Caco-2 (cell line): ENCODE results near the gene LENG1. TPM values are rescaled to one million over a fixed set of nuclear protein-coding genes. Genes with fewer than 3 reads are reported as not detected.

Experiments
- BruUV-seq: library from RNA; stranded (reverse); fragments of 400-500 nt; replicated peaks from 2 replicates; lab custom pipeline; 2021; lab: Mats Ljungman, UMichigan
- CTCF ChIA-PET: fragments of 300-600 bp; sonication (Branson Sonifier 250); formaldehyde crosslinking; loops from one replicate; lab custom pipeline; 2022; ENCODE audit warnings: antibody characterized with exemption; lab: Charles Lee
- POLR2A ChIA-PET: fragments of 300-600 bp; sonication (Branson Sonifier 250); formaldehyde crosslinking; loops from one replicate; lab custom pipeline; 2022; ENCODE audit warnings: antibody characterized with exemption; lab: Charles Lee
- DNase-seq, 2 experiments: peaks; one replicate each; pipeline versions ENCODE4 v3.0.0 to v3.0.0-alpha.2; 2020 to 2022
- H3K27me3 ChIP-seq: replicated peaks from 2 replicates; pipeline ENCODE4 v1.6.0; 2011; ENCODE audit warnings: low read length; ENCODE audit not compliant: control insufficient read depth, insufficient read depth
- H3K36me3 ChIP-seq: 2 replicates; pipeline ENCODE4 v1.5.1; 2011; ENCODE audit warnings: low read length; ENCODE audit not compliant: control insufficient read depth, insufficient read depth
- H3K4me1 ChIP-seq: fragments of 250-450 bp; sonication (Bioruptor Pico); 2 replicates; pipeline ENCODE4 v1.5.1; 2020; ENCODE audit warnings: mild to moderate bottlenecking
- H3K4me3 ChIP-seq: 2 replicates; pipeline ENCODE4 v1.5.1; 2011; ENCODE audit warnings: low read depth, mild to moderate bottlenecking, control low read depth, low read length
- H3K9me3 ChIP-seq: fragments of 250-450 bp; sonication (Bioruptor Pico); 2 replicates; pipeline ENCODE4 v1.5.1; 2020; ENCODE audit warnings: mild to moderate bottlenecking, moderate library complexity
- H3K27ac Mint-ChIP-seq: one replicate; pipeline ENCODE4 v1.8.0; 2022; ENCODE audit warnings: mixed read lengths; ENCODE audit not compliant: unreplicated experiment
- H3K27me3 Mint-ChIP-seq: one replicate; pipeline ENCODE4 v1.8.0; 2022; ENCODE audit warnings: mixed read lengths; ENCODE audit not compliant: insufficient read depth, unreplicated experiment
- H3K36me3 Mint-ChIP-seq: one replicate; pipeline ENCODE4 v1.8.0; 2022; ENCODE audit warnings: mild to moderate bottlenecking, mixed read lengths; ENCODE audit not compliant: insufficient read depth, unreplicated experiment
- H3K4me1 Mint-ChIP-seq: one replicate; pipeline ENCODE4 v1.8.0; 2022; ENCODE audit warnings: low read depth, mixed read lengths; ENCODE audit not compliant: unreplicated experiment
- H3K4me3 Mint-ChIP-seq: one replicate; pipeline ENCODE4 v1.8.0; 2022; ENCODE audit warnings: mild to moderate bottlenecking, moderate library complexity, mixed read lengths; ENCODE audit not compliant: unreplicated experiment
- H3K9me3 Mint-ChIP-seq: one replicate; pipeline ENCODE4 v1.8.0; 2022; ENCODE audit warnings: mixed read lengths; ENCODE audit not compliant: unreplicated experiment
- intact Hi-C: fragments of 100-400 bp; cut with micrococcal nuclease; formaldehyde crosslinking; loops from one replicate; pipeline ENCODE4 v1.10.0; 2022; ENCODE audit not compliant: unreplicated experiment
- total RNA-seq: library from RNA; stranded (reverse); gene quantifications from 2 replicates; pipeline ENCODE4 v1.2.3, GENCODE V29; 2022
- TF ChIP-seq, protein P1 (sequence below), 2 experiments: fragments of 200-600 bp in 1 of 2; IDR thresholded peaks; 1 replicate in 1 of 2; 2 replicates in 1 of 2; pipeline versions ENCODE4 v1.5.1 to v1.8.0; 2011 to 2022; ENCODE audit warnings: antibody characterized with exemption in 1 of 2, control low read depth in 1 of 2, inconsistent platforms in 1 of 2, low read depth in 1 of 2, low read length in 1 of 2, mild to moderate bottlenecking in 1 of 2, moderate library complexity in 1 of 2; ENCODE audit not compliant: insufficient read depth in 1 of 2, severe bottlenecking in 1 of 2, unreplicated experiment in 1 of 2

The LENG1 gene
- total RNA-seq, 1 experiment from 2014 or later = 6.9 TPM

DNA sequence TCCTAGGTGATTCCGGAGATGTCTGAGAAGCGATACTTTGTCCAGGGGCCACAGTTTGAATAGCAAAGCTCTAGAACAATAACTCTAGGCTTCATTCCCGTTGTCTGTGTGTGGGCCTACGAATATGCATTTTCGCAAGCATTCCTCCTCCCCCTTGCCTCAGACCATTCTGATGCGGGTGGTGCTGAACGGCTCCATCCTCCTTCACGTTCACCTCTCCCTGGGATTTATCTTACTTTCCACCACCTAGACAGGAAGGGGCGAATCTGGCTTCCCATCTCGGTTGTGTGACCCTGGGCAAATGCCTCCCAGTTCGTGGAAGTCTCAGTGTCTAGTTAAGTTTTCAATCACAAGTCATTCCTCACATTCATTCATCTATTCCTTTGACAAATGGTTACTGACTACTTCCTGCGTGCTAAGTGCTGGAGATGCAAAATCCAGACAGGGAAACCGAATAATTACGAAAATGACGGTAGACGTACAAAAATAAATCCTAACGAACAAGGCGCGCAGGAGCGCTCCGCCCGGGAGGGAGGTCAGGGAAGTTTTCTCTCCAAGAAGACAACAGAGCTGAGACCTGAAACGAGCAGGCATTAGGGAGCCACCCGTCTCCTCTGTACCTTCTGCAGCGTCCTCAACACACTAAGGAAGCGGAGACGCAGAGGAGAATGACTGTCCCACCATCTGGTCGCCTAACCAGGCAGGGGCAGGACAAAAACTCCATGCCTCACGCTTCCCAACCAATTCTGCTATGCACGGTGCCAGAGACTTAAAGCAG is 23.2 kb downstream of the LENG1 start:
- Histone ChIP-seq H3K4me1 (peaks cover 9% of the 10 kb centered on the region), H3K4me3 (peak overlapping the region; percentile 44), H3K36me3 (peaks cover 1% of the 10 kb centered on the region; the same call in 1 of the 2 replicates), H3K9me3 (no peaks in the 10 kb centered on the region), H3K27me3 (no peaks in the 10 kb centered on the region)
- ChIA-PET CTCF (interaction anchor here (0.8 to 1.8 kb wide), 11 partner anchors 15 to 343 kb away, joined by 3 to 16 read pairs (median 6); partner anchors contain the start of genes LENG1, MBOAT7, PRKCG and PRPF31), POLR2A (interaction anchor here (0.5 to 2.2 kb wide), 13 partner anchors 12 to 269 kb away, joined by 3 to 58 read pairs (median 7); partner anchors contain the start of genes LENG1, MBOAT7, MYADM and PRPF31)
- H3K4me1 Mint-ChIP-seq = peaks cover 14% of the 10 kb centered on the region
- peak in 1 of 2 experiments; percentile 56 for DNase-seq
- no peaks in the 10 kb centered on the region for H3K9me3 Mint-ChIP-seq
- TSS peak; percentile 95 for BruUV-seq
- TF ChIP-seq, protein P1, sequence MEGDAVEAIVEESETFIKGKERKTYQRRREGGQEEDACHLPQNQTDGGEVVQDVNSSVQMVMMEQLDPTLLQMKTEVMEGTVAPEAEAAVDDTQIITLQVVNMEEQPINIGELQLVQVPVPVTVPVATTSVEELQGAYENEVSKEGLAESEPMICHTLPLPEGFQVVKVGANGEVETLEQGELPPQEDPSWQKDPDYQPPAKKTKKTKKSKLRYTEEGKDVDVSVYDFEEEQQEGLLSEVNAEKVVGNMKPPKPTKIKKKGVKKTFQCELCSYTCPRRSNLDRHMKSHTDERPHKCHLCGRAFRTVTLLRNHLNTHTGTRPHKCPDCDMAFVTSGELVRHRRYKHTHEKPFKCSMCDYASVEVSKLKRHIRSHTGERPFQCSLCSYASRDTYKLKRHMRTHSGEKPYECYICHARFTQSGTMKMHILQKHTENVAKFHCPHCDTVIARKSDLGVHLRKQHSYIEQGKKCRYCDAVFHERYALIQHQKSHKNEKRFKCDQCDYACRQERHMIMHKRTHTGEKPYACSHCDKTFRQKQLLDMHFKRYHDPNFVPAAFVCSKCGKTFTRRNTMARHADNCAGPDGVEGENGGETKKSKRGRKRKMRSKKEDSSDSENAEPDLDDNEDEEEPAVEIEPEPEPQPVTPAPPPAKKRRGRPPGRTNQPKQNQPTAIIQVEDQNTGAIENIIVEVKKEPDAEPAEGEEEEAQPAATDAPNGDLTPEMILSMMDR (IDR thresholded peaks at IDR 0.05; ENCODE audit: insufficient read depth in 1 of 2, low read depth in 1 of 2, low read length in 1 of 2, severe bottlenecking in 1 of 2, unreplicated experiment in 1 of 2) = no peak
- no peaks in the 10 kb centered on the region for H3K27me3 Mint-ChIP-seq
- H3K36me3 Mint-ChIP-seq = peaks cover 49% of the 10 kb centered on the region
- peak overlapping the region; percentile 88 for H3K4me3 Mint-ChIP-seq
- H3K27ac Mint-ChIP-seq = peak overlapping the region; percentile 82
- intact Hi-C loops = loop anchor here (5.0 kb wide), 1 partner anchor 269 kb away; the partner anchor contains the start of gene MYADM

DNA sequence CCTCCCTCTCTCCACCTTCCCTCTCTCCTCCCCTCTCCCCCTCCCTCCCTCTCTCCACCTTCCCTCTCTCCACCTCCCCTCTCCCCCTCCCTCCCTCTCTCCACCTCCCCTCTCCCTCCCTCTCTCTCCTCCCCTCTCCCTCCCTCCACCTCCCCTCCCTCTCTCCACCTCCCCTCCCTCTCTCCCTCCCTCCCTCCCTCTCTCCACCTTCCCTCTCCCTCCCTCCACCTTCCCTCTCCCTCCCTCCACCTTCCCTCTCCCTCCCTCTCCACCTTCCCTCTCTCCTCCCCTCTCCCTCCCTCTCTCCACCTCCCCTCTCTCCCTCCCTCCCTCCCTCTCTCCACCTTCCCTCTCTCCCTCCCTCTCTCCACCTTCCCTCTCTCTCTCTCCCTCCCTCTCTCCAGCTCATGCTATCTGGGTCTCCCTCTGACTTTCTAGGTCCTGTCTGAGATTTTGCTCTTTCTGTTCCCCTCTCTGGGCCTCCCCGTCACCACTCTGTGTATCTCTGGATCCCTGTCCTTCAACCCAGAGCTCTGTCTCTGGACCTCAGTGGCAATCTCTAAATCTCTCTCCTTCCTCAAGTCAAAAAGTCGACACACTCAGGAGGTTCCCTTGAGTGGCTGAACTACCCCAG is 25.4 kb downstream of the LENG1 start:
- TF ChIP-seq, protein P1 (IDR thresholded peaks at IDR 0.05; ENCODE audit: insufficient read depth in 1 of 2, low read depth in 1 of 2, low read length in 1 of 2, severe bottlenecking in 1 of 2, unreplicated experiment in 1 of 2) = no peak
- Histone ChIP-seq H3K9me3 (no peaks in the 10 kb centered on the region), H3K4me1 (peaks cover 9% of the 10 kb centered on the region), H3K27me3 (no peaks in the 10 kb centered on the region), H3K36me3 (peaks cover 1% of the 10 kb centered on the region; the same call in 1 of the 2 replicates), H3K4me3 (no peak overlapping the region)
- intact Hi-C loops = no loop called here
- no TSS peak for BruUV-seq
- POLR2A ChIA-PET = no interaction called here
- Mint-ChIP-seq H3K27ac (no peak overlapping the region), H3K36me3 (peaks cover 40% of the 10 kb centered on the region), H3K27me3 (no peaks in the 10 kb centered on the region), H3K4me3 (no peak overlapping the region), H3K4me1 (peaks cover 14% of the 10 kb centered on the region), H3K9me3 (no peaks in the 10 kb centered on the region)
- no peak for DNase-seq
- CTCF ChIA-PET = no interaction called here

DNA sequence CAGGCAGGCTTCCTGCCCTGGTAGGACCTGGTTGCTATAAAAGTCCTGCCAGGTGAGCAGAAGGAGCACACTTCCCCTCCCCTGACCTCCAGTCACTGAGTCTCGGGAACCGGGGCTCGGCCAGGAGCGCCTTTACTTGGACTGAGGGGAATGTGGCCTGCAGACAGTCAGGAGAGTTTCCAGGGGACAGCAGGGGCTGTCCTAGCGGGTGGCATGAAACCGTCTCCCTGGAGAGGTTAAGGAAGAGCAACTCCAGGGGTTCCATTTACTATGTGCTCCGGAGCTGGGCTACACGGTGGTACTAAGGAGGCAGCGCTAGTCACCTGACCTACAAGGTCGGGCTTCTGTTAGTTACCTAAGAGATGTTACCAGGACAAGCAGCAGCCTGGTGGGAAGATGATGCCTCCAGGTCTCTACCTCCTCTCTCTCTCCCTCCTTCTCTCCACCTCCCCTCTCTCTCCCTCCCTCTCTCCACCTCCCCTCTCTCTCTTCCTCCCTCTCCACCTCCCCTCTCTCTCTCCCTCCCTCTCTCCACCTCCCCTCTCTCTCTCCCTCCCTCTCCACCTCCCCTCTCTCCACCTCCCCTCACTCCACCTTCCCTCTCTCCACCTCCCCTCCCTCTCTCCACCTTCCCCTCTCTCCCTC is 26.1 kb downstream of the LENG1 start:
- H3K36me3 ChIP-seq = peaks cover 1% of the 10 kb centered on the region; the same call in 1 of the 2 replicates
- H3K4me3 Mint-ChIP-seq = no peak overlapping the region
- no peak overlapping the region for H3K27ac Mint-ChIP-seq
- intact Hi-C loops = no loop called here
- no peaks in the 10 kb centered on the region for H3K9me3 ChIP-seq
- H3K27me3 Mint-ChIP-seq = no peaks in the 10 kb centered on the region
- H3K9me3 Mint-ChIP-seq = no peaks in the 10 kb centered on the region
- CTCF ChIA-PET = no interaction called here
- peaks cover 14% of the 10 kb centered on the region for H3K4me1 Mint-ChIP-seq
- H3K4me3 ChIP-seq = no peak overlapping the region
- TF ChIP-seq, protein P1 (IDR thresholded peaks at IDR 0.05; ENCODE audit: insufficient read depth in 1 of 2, low read depth in 1 of 2, low read length in 1 of 2, severe bottlenecking in 1 of 2, unreplicated experiment in 1 of 2) = no peak
- no peaks in the 10 kb centered on the region for H3K27me3 ChIP-seq
- H3K4me1 ChIP-seq = peaks cover 4% of the 10 kb centered on the region
- no peak for DNase-seq
- POLR2A ChIA-PET = no interaction called here
- peaks cover 40% of the 10 kb centered on the region for H3K36me3 Mint-ChIP-seq
- no TSS peak for BruUV-seq
